ES-I3 (cell line): ENCODE results near the gene CLIC4.

Source experiments
- H3K36me3 ChIP-seq: 2 replicates; pipeline ENCODE4 v1.6.1; 2013; ENCODE audit warnings: mild to moderate bottlenecking, low read length, control low read depth, moderate library complexity; ENCODE audit not compliant: insufficient read depth
- H3K4me1 ChIP-seq: 2 replicates; pipeline ENCODE4 v1.6.1; 2013; ENCODE audit warnings: mild to moderate bottlenecking, control low read depth, low read length; ENCODE audit not compliant: insufficient read depth
- H3K9ac ChIP-seq: 2 replicates; pipeline ENCODE4 v1.6.1; 2013; ENCODE audit warnings: low read depth, mild to moderate bottlenecking, low read length, moderate library complexity
- H3K9me3 ChIP-seq: 2 replicates; pipeline ENCODE4 v1.6.1; 2013; ENCODE audit warnings: mild to moderate bottlenecking, low read length, moderate library complexity; ENCODE audit not compliant: control insufficient read depth, insufficient read depth

Gene CLIC4

GRCh38 chr1:24853649-24854048 lies 108.4 kb downstream of the CLIC4 start:
- Histone ChIP-seq H3K9ac (no peak overlapping the region), H3K4me1 (peaks cover 4% of the 10 kb centered on the region; the same call in 1 of the 2 replicates), H3K9me3 (no peaks in the 10 kb centered on the region), H3K36me3 (no peaks in the 10 kb centered on the region)

GRCh38 chr1:24855474-24855873 lies 110.2 kb downstream of the CLIC4 start:
- Histone ChIP-seq H3K9ac (no peak overlapping the region), H3K9me3 (no peaks in the 10 kb centered on the region), H3K4me1 (no peaks in the 10 kb centered on the region), H3K36me3 (no peaks in the 10 kb centered on the region)

GRCh38 chr1:24856787-24857506 lies 111.7 kb downstream of the CLIC4 start:
- Histone ChIP-seq H3K9ac (no peak overlapping the region), H3K9me3 (no peaks in the 10 kb centered on the region), H3K4me1 (peaks cover under 1% of the 10 kb centered on the region; the same call in 1 of the 2 replicates), H3K36me3 (no peaks in the 10 kb centered on the region)

GRCh38 chr1:24857507-24858133 lies 112.4 kb downstream of the CLIC4 start:
- Histone ChIP-seq H3K4me1 (peaks cover 5% of the 10 kb centered on the region; the same call in 1 of the 2 replicates), H3K9ac (no peak overlapping the region), H3K36me3 (no peaks in the 10 kb centered on the region), H3K9me3 (no peaks in the 10 kb centered on the region)

GRCh38 chr1:24858277-24858676 lies 113.0 kb downstream of the CLIC4 start:
- Histone ChIP-seq H3K9me3 (no peaks in the 10 kb centered on the region), H3K36me3 (no peaks in the 10 kb centered on the region), H3K4me1 (peaks cover 5% of the 10 kb centered on the region; the same call in 1 of the 2 replicates), H3K9ac (no peak overlapping the region)

- Histone ChIP-seq H3K9me3 (no peaks in the 10 kb centered on the region), H3K4me1 (peaks cover 9% of the 10 kb centered on the region; the same call in 1 of the 2 replicates), H3K36me3 (no peaks in the 10 kb centered on the region), H3K9ac (no peak overlapping the region)
These were observed 114.1 kb downstream of the CLIC4 start for GRCh38 chr1:24859063-24860010.

- H3K4me1 ChIP-seq = peaks cover 13% of the 10 kb centered on the region; the same call in 1 of the 2 replicates
- H3K36me3 ChIP-seq = no peaks in the 10 kb centered on the region
- H3K9me3 ChIP-seq = no peaks in the 10 kb centered on the region
- H3K9ac ChIP-seq = no peak overlapping the region
These were observed 115.6 kb downstream of the CLIC4 start for GRCh38 chr1:24860841-24861240.

GRCh38 chr1:24861821-24862727 lies 116.8 kb downstream of the CLIC4 start:
- no peaks in the 10 kb centered on the region for H3K9me3 ChIP-seq
- peaks cover 13% of the 10 kb centered on the region; the same call in 1 of the 2 replicates for H3K4me1 ChIP-seq
- no peak overlapping the region for H3K9ac ChIP-seq
- H3K36me3 ChIP-seq = no peaks in the 10 kb centered on the region

GRCh38 chr1:24862775-24863483 lies 117.7 kb downstream of the CLIC4 start:
- Histone ChIP-seq H3K9me3 (no peaks in the 10 kb centered on the region), H3K36me3 (no peaks in the 10 kb centered on the region), H3K9ac (no peak overlapping the region), H3K4me1 (peaks cover 13% of the 10 kb centered on the region; the same call in 1 of the 2 replicates)

GRCh38 chr1:24864370-24864777 lies 119.1 kb downstream of the CLIC4 start:
- no peaks in the 10 kb centered on the region for H3K36me3 ChIP-seq
- H3K9me3 ChIP-seq = no peaks in the 10 kb centered on the region
- H3K4me1 ChIP-seq = peaks cover 13% of the 10 kb centered on the region; the same call in 1 of the 2 replicates
- H3K9ac ChIP-seq = no peak overlapping the region

GRCh38 chr1:24865168-24865567 lies 119.9 kb downstream of the CLIC4 start:
- Histone ChIP-seq H3K4me1 (peaks cover 13% of the 10 kb centered on the region; the same call in 1 of the 2 replicates), H3K36me3 (no peaks in the 10 kb centered on the region), H3K9me3 (no peaks in the 10 kb centered on the region), H3K9ac (no peak overlapping the region)

- Histone ChIP-seq H3K4me1 (peaks cover 13% of the 10 kb centered on the region; the same call in 1 of the 2 replicates), H3K9me3 (no peaks in the 10 kb centered on the region), H3K9ac (no peak overlapping the region), H3K36me3 (no peaks in the 10 kb centered on the region)
These were observed 120.3 kb downstream of the CLIC4 start for GRCh38 chr1:24865587-24865986.
